ENCODE measurements around the gene MID2. TPM values are rescaled to one million over a fixed set of nuclear protein-coding genes. Genes with fewer than 3 reads are reported as not detected.

Gene MID2
- total RNA-seq, 1 experiment from 2014 or later, result 5.1 TPM

DNA sequence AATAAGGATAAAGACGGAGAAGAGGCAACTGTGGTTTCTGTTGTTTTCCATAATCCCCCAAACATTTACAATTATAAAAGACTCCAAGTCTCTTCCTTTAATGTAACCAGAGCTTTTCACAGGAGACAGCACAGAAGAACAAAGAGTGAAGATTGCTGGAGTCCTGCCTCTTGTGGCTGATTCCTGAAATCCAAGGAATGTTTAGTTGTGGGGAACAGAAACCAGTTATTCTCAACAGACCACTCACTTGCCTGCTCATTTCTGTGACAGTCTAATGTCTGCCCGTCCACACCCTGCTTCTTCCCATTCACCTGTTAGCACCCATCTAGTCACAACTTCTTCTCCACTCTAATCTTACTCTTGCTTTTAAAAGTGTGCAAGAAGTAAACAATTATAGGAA is 144.4 kb downstream of the MID2 start:
- DNase-seq (ENCODE audit: low read depth, low spot score) (no peak), ATAC-seq (no peak)
- ChIA-PET POLR2A (no interaction called here), RAD21 (ENCODE audit: low non-redundant PET in 1 of 2, low total read pairs in 2 of 2, uncharacterized antibody in 2 of 2, unreplicated experiment in 2 of 2) (no interaction called here), CTCF (no interaction called here)
- Histone ChIP-seq H3K9ac (ENCODE audit: low read length) (no peak overlapping the region), H3K4me3 (replicated peaks in 1 of 2; ENCODE audit: low read depth in 1 of 2, low read length in 2 of 2) (no peak overlapping the region), H3K9me3 (ENCODE audit: control insufficient read depth in 1 of 2, insufficient read depth in 1 of 2, low read depth in 1 of 2, low read length in 2 of 2) (no peaks in the 10 kb centered on the region), H3K9me2 (ENCODE audit: insufficient read depth) (no peaks in the 10 kb centered on the region), H3K4me1 (ENCODE audit: control insufficient read depth in 1 of 2, insufficient read depth in 2 of 2, low read length in 2 of 2) (no peaks in the 10 kb centered on the region), H3K27me3 (ENCODE audit: insufficient read depth, low read length) (no peaks in the 10 kb centered on the region), H3K27ac (ENCODE audit: low read depth, low read length) (no peak overlapping the region), H3K36me3 (ENCODE audit: control insufficient read depth in 1 of 2, insufficient read depth in 2 of 2, low read length in 2 of 2) (no peaks in the 10 kb centered on the region), H4K20me1 (ENCODE audit: insufficient read depth) (no peaks in the 10 kb centered on the region), H3K4me2 (ENCODE audit: low read length) (no peak overlapping the region), H3K79me2 (ENCODE audit: insufficient read depth, low read length) (no peaks in the 10 kb centered on the region), H2AFZ (ENCODE audit: low read depth, low read length, poor library complexity, severe bottlenecking) (no peak overlapping the region)
- TF ChIP-seq, protein P1, sequence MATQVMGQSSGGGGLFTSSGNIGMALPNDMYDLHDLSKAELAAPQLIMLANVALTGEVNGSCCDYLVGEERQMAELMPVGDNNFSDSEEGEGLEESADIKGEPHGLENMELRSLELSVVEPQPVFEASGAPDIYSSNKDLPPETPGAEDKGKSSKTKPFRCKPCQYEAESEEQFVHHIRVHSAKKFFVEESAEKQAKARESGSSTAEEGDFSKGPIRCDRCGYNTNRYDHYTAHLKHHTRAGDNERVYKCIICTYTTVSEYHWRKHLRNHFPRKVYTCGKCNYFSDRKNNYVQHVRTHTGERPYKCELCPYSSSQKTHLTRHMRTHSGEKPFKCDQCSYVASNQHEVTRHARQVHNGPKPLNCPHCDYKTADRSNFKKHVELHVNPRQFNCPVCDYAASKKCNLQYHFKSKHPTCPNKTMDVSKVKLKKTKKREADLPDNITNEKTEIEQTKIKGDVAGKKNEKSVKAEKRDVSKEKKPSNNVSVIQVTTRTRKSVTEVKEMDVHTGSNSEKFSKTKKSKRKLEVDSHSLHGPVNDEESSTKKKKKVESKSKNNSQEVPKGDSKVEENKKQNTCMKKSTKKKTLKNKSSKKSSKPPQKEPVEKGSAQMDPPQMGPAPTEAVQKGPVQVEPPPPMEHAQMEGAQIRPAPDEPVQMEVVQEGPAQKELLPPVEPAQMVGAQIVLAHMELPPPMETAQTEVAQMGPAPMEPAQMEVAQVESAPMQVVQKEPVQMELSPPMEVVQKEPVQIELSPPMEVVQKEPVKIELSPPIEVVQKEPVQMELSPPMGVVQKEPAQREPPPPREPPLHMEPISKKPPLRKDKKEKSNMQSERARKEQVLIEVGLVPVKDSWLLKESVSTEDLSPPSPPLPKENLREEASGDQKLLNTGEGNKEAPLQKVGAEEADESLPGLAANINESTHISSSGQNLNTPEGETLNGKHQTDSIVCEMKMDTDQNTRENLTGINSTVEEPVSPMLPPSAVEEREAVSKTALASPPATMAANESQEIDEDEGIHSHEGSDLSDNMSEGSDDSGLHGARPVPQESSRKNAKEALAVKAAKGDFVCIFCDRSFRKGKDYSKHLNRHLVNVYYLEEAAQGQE (IDR thresholded peaks at IDR 0.05; ENCODE audit: low read depth), result no peak
- TF ChIP-seq CEBPB (IDR thresholded peaks at IDR 0.05; ENCODE audit: low read depth), result no peak
- no peak for TF ChIP-seq RAD21 (IDR thresholded peaks at IDR 0.05; ENCODE audit: low read depth)
- no peak for TF ChIP-seq CBX3 (IDR thresholded peaks at IDR 0.05; ENCODE audit: low read depth)
- TF ChIP-seq ZFX (IDR thresholded peaks at IDR 0.05), result no peak
- TF ChIP-seq, protein P2, sequence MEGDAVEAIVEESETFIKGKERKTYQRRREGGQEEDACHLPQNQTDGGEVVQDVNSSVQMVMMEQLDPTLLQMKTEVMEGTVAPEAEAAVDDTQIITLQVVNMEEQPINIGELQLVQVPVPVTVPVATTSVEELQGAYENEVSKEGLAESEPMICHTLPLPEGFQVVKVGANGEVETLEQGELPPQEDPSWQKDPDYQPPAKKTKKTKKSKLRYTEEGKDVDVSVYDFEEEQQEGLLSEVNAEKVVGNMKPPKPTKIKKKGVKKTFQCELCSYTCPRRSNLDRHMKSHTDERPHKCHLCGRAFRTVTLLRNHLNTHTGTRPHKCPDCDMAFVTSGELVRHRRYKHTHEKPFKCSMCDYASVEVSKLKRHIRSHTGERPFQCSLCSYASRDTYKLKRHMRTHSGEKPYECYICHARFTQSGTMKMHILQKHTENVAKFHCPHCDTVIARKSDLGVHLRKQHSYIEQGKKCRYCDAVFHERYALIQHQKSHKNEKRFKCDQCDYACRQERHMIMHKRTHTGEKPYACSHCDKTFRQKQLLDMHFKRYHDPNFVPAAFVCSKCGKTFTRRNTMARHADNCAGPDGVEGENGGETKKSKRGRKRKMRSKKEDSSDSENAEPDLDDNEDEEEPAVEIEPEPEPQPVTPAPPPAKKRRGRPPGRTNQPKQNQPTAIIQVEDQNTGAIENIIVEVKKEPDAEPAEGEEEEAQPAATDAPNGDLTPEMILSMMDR (IDR thresholded peaks at IDR 0.05 in 2 of 3, conservative IDR thresholded peaks at IDR 0.05 in 1 of 3; ENCODE audit: borderline replicate concordance in 1 of 3, insufficient read depth in 1 of 3, low read depth in 2 of 3, low read length in 2 of 3), result 0 out of 6 replicates have a peak, but pooled peaks of 1 of the 3 experiments have one; percentile 9
- TF ChIP-seq ELF1 (IDR thresholded peaks at IDR 0.05; ENCODE audit: borderline replicate concordance, low read depth), result no peak
- no peak for TF ChIP-seq POLR2A (IDR thresholded peaks at IDR 0.05; ENCODE audit: borderline replicate concordance, extremely low read depth, insufficient read depth, insufficient read length)
- BruUV-seq (replicated peaks), result no TSS peak
- intact Hi-C loops (cut with micrococcal nuclease), result loop anchor here (10.0 kb wide), 1 partner anchor 315 kb away; no protein-coding TSS in a partner anchor

Data from HCT116 (cell line).